GM12878 (cell line): ENCODE measurements around the gene CDKN2A. TPM values are rescaled to one million over a fixed set of nuclear protein-coding genes. Genes with fewer than 3 reads are reported as not detected.

ENCODE experiments used
- ATAC-seq: fragments of 200-7000 bp; cut with Tn5 transposase; 3 replicates; pipeline ENCODE4 v1.9.1; 2020; ENCODE audit warnings: mild to moderate bottlenecking, moderate library complexity
- BruUV-seq: library from RNA; stranded (reverse); fragments of 400-500 nt; replicated peaks from 2 replicates; lab custom pipeline; 2021; lab: Mats Ljungman, UMichigan
- CTCF ChIA-PET: fragments of 300-600 bp; sonication (Branson Sonifier 250); formaldehyde crosslinking; extraction: SDS; loops from one replicate; lab custom pipeline; 2021; ENCODE audit warnings: inconsistent platforms; lab: Yijun Ruan, JAX
- POLR2A ChIA-PET: fragments of 350-600 bp; formaldehyde crosslinking; extraction: SDS; loops from one replicate; lab custom pipeline; 2021; ENCODE audit warnings: inconsistent platforms; lab: Charles Lee
- RAD21 ChIA-PET: fragments of 300-600 bp; sonication (Branson Sonifier 250); formaldehyde crosslinking; loops from one replicate; lab custom pipeline; 2023; ENCODE audit warnings: antibody characterized with exemption; ENCODE audit not compliant: unreplicated experiment; lab: Charles Lee
- SMC1A ChIA-PET: fragments of 300-600 bp; sonication (Branson Sonifier 250); formaldehyde crosslinking; loops from one replicate; lab custom pipeline; 2023; ENCODE audit not compliant: unreplicated experiment, uncharacterized antibody; lab: Charles Lee
- DNase-seq: peaks from one replicate; pipeline ENCODE4 v3.0.0-alpha.2; 2011; ENCODE audit warnings: low read depth, low spot score
- FAIRE-seq: peaks from 3 replicates; lab custom pipeline; 2011; peaks lifted over from hg19 to GRCh38; lab: Jason Lieb, UNC
- H2AFZ ChIP-seq: 2 replicates; pipeline ENCODE4 v1.6.0; 2011; ENCODE audit warnings: low read depth, low read length, control low read depth; ENCODE audit not compliant: control insufficient read depth
- H3K27ac ChIP-seq: 2 replicates; pipeline ENCODE4 v1.5.1; 2011; ENCODE audit warnings: control low read depth; ENCODE audit not compliant: control insufficient read depth, insufficient read depth
- H3K27me3 ChIP-seq, 2 experiments: replicated peaks in 1 of 2; 2 replicates each; pipeline versions ENCODE4 v1.6.0 to v1.6.1; 2011; ENCODE audit warnings: low read length in 1 of 2; ENCODE audit not compliant: control insufficient read depth in 2 of 2, insufficient read depth in 2 of 2
- H3K36me3 ChIP-seq, 2 experiments: 2 replicates each; pipeline ENCODE4 v1.5.1; 2011; ENCODE audit warnings: low read length in 1 of 2; ENCODE audit not compliant: control insufficient read depth in 2 of 2, insufficient read depth in 2 of 2
- H3K4me1 ChIP-seq: 2 replicates; pipeline ENCODE4 v1.6.1; 2011; ENCODE audit warnings: mild to moderate bottlenecking, low read length, moderate library complexity, mixed read lengths; ENCODE audit not compliant: control insufficient read depth, insufficient read depth
- H3K4me2 ChIP-seq: 2 replicates; pipeline ENCODE4 v1.6.0; 2011; ENCODE audit warnings: control low read depth; ENCODE audit not compliant: control insufficient read depth, insufficient read depth
- H3K4me3 ChIP-seq: fragments of 200-600 bp; sonication (generic); 2 replicates; pipeline ENCODE4 v1.5.1; 2016
- H3K79me2 ChIP-seq: 2 replicates; pipeline ENCODE4 v1.6.0; 2011; ENCODE audit warnings: low read length; ENCODE audit not compliant: control insufficient read depth, insufficient read depth
- H3K9ac ChIP-seq: 2 replicates; pipeline ENCODE4 v1.8.0; 2011; ENCODE audit warnings: low read length, control low read depth, mixed read lengths; ENCODE audit not compliant: control insufficient read depth, insufficient read depth
- H3K9me3 ChIP-seq: replicated peaks from 3 replicates; pipeline ENCODE4 v1.5.1; 2011; ENCODE audit warnings: mild to moderate bottlenecking, low read length; ENCODE audit not compliant: control insufficient read depth, insufficient read depth
- H4K20me1 ChIP-seq: 2 replicates; pipeline ENCODE4 v1.6.0; 2011; ENCODE audit not compliant: control insufficient read depth, insufficient read depth
- CEBPB ChIP-seq, 2 experiments: fragments of 150-350 bp in 1 of 2; IDR thresholded peaks; 2 replicates each; pipeline ENCODE4 v1.6.1; 2012 to 2014; ENCODE audit warnings: low read depth in 2 of 2, low read length in 2 of 2, borderline replicate concordance in 1 of 2, inconsistent platforms in 1 of 2
- CREB1 ChIP-seq: IDR thresholded peaks from 2 replicates; pipeline ENCODE4 v1.6.1; 2012; ENCODE audit warnings: low read depth, mild to moderate bottlenecking, inconsistent platforms
- CUX1 ChIP-seq: IDR thresholded peaks from 2 replicates; pipeline ENCODE4 v1.6.1; 2012; ENCODE audit warnings: improper control_type of control experiment, low read depth, low read length; ENCODE audit not compliant: insufficient replicate concordance
- DPF2 ChIP-seq: fragments of 450-650 bp; IDR thresholded peaks from 2 replicates; pipeline ENCODE4 v1.6.1; 2017; ENCODE audit warnings: mild to moderate bottlenecking
- EED ChIP-seq: sonication (generic); IDR thresholded peaks from 2 replicates; pipeline ENCODE4 v1.6.1; 2016; ENCODE audit warnings: antibody characterized with exemption, low read depth
- ESRRA ChIP-seq: IDR thresholded peaks from 2 replicates; pipeline ENCODE4 v1.6.1; 2012; ENCODE audit warnings: mild to moderate bottlenecking, low read length, improper control_type of control experiment
- KAT2A ChIP-seq: conservative IDR thresholded peaks from 2 replicates; pipeline ENCODE4 v1.6.1; 2011; ENCODE audit warnings: low read depth, low read length; ENCODE audit not compliant: control insufficient read depth
- PBX3 ChIP-seq: IDR thresholded peaks from 2 replicates; pipeline ENCODE4 v1.6.1; 2011; ENCODE audit warnings: mild to moderate bottlenecking, low read depth, low read length, moderate library complexity; ENCODE audit not compliant: insufficient replicate concordance
- SMARCA5 ChIP-seq: fragments of 450-650 bp; IDR thresholded peaks from 2 replicates; pipeline ENCODE4 v1.6.1; 2017; ENCODE audit warnings: mild to moderate bottlenecking
- STAT1 ChIP-seq: fragments of 450-650 bp; conservative IDR thresholded peaks from 2 replicates; pipeline ENCODE4 v1.6.1; 2014; ENCODE audit warnings: antibody characterized with exemption, mild to moderate bottlenecking
- ZNF217 ChIP-seq: fragments of 450-650 bp; IDR thresholded peaks from 2 replicates; pipeline ENCODE4 v1.6.1; 2017; ENCODE audit warnings: antibody characterized with exemption, mild to moderate bottlenecking
- WGBS: methylation state at CpG from one replicate; pipeline ENCODE4 v1.1.6; 2016; ENCODE audit warnings: low lambda C conversion rate; ENCODE audit not compliant: insufficient replicate concordance, insufficient coverage; ENCODE audit errors: missing lambda C conversion rate; 5-methylcytosine and 5-hydroxymethylcytosine counted together
- in situ Hi-C: fragments of 300-500 bp; cut with MboI; formaldehyde crosslinking; loops from 9 replicates; pipeline ENCODE4 v1.14.3; 2018; ENCODE audit warnings: mixed read lengths
- intact Hi-C: fragments of 100-400 bp; cut with micrococcal nuclease; formaldehyde crosslinking; loops from one replicate; pipeline ENCODE4 v1.14.2; 2022; ENCODE audit not compliant: unreplicated experiment
- polyA plus RNA-seq, 11 experiments: library from polyadenylated mRNA; depleted of rRNA in 4 of 11; unstranded in 6 of 11; stranded (reverse) in 5 of 11; fragments of >200 nt; fragmentation: Nextera tagmentation in 4 of 11; fragmentation: Illumina TruSeq in 1 of 11; extraction: Ambion mirVana in 4 of 11; extraction: Trizol in 1 of 11; gene quantifications; 1 replicate in 1 of 11; 2 replicates in 10 of 11; pipeline versions ENCODE4 v1.2.1 to v1.2.3, GENCODE V29; 2011 to 2016; ENCODE audit warnings: inconsistent platforms in 2 of 11, missing spikeins in 2 of 11, low read depth in 1 of 11
- total RNA-seq, 4 experiments: library from RNA; depleted of rRNA in 3 of 4; stranded (reverse); fragments of >200 nt in 3 of 4; fragmentation: Illumina TruSeq in 1 of 4; extraction: Trizol in 1 of 4; gene quantifications; 2 replicates each; pipeline versions ENCODE4 v1.2.1 to v1.2.3, GENCODE V29; 2013 to 2021

CDKN2A gene
- total and polyA plus RNA-seq, 10 of the 15 experiments (the other 5 are each of a cell fraction or from before 2014, with no cell fraction given), result 0.84 to 41.2 (median 18.4) TPM

DNA sequence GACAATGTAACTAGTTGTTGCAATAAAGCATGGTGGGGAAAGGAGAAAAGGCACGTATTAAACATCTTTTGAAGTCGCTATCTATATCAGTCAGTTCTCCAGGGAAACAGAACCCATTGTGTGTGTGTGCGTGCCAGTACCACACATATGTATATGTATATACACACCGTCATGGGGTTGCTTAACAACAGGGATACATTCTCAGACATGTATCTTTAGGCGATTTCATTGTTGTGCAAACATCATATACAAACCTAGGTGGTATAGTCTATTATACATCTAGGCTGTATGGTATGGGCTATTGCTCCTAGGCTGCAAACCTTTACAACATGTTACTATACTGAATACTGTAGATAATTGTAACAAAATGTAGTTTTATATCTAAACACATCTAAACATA is 2.7 kb upstream of the CDKN2A start:
- FAIRE-seq, result no peak
- Histone ChIP-seq H3K4me2 (no peak overlapping the region), H4K20me1 (no peaks in the 10 kb centered on the region), H3K9me3 (no peaks in the 10 kb centered on the region), H3K4me1 (peaks cover 4% of the 10 kb centered on the region; the same call in 1 of the 2 replicates), H3K4me3 (no peak overlapping the region), H3K27me3 (no peaks in the 10 kb centered on the region), H2AFZ (no peak overlapping the region), H3K9ac (no peak overlapping the region), H3K79me2 (peaks cover 22% of the 10 kb centered on the region), H3K27ac (no peak overlapping the region), H3K36me3 (no peaks in the 10 kb centered on the region)
- no peak for ATAC-seq
- intact Hi-C loops, result no loop called here
- SMC1A ChIA-PET, result interaction anchor here (3.8 kb wide), 1 partner anchor 12 kb away, joined by 16 read pairs; the partner anchor contains the start of gene CDKN2B
- BruUV-seq, result no TSS peak
- 94% methylated on average over 5 of the region's 5 CpGs for WGBS
- POLR2A ChIA-PET, result no interaction called here
- CTCF ChIA-PET, result interaction anchor here (0.8 to 7.9 kb wide), 4 partner anchors 11 to 184 kb away, joined by 3 to 54 read pairs (median 10); partner anchors contain the start of gene CDKN2B
- in situ Hi-C loops, result no loop called here
- no peak for DNase-seq
- TF ChIP-seq SMARCA5, result no peak
- RAD21 ChIA-PET, result no interaction called here

DNA sequence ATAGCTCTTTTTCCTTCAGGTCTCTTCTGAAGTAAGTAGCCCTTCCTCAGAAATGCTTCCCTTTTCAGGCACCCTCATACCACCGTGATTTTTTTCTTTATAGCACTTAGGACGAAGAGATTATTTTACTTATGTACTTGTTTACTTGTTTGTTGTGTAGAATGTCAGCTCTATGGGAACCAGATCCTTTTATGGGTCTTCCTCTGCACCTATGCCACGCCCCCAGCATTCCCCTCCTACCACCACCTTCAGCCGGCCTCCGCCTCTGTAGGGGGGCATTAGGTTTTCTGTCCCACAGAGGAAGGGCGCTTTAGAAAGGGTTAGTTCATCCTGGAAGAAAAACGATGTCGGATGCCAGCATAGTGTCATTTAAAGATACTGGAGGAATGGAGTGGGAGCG is 2.2 kb upstream of the CDKN2A start:
- intact Hi-C loops, result no loop called here
- no peak for FAIRE-seq
- H3K27ac ChIP-seq, result no peak overlapping the region

More for the DNA sequence above, 2.2 kb upstream of the CDKN2A start:
- no peaks in the 10 kb centered on the region for H3K36me3 ChIP-seq
- RAD21 ChIA-PET, result no interaction called here
- no TSS peak for BruUV-seq
- no peak for DNase-seq
- 0 out of 2 replicates have a peak overlapping the region, but pooled peaks have one; percentile 89 for H3K4me3 ChIP-seq
- no peaks in the 10 kb centered on the region for H3K27me3 ChIP-seq
- H3K4me1 ChIP-seq, result peaks cover 4% of the 10 kb centered on the region; the same call in 1 of the 2 replicates
- peak overlapping the region; percentile 69 for H3K9ac ChIP-seq
- SMC1A ChIA-PET, result interaction anchor here (3.8 kb wide), 1 partner anchor 13 kb away, joined by 16 read pairs; the partner anchor contains the start of gene CDKN2B
- POLR2A ChIA-PET, result no interaction called here
- CTCF ChIA-PET, result interaction anchor here (0.8 to 7.9 kb wide), 2 partner anchors 11 to 15 kb away, joined by 3 to 54 read pairs; partner anchors contain the start of gene CDKN2B
- no peaks in the 10 kb centered on the region for H4K20me1 ChIP-seq
- no peak for ATAC-seq
- peak overlapping the region; percentile 96; the same call in 1 of the 2 replicates for H3K4me2 ChIP-seq
- TF ChIP-seq PBX3 (no peak), ZNF217 (no peak), STAT1 (no peak), DPF2 (no peak), EED (no peak), ESRRA (no peak), CUX1 (no peak), KAT2A (no peak), CEBPB (IDR thresholded peaks at IDR 0.05; ENCODE audit: borderline replicate concordance in 1 of 2, low read depth in 2 of 2, low read length in 2 of 2) (no peak), CREB1 (no peak)
- WGBS, result 97% methylated on average over 9 of the region's 9 CpGs
- peaks cover 24% of the 10 kb centered on the region for H3K79me2 ChIP-seq
- no peaks in the 10 kb centered on the region for H3K9me3 ChIP-seq
- in situ Hi-C loops, result no loop called here
- peak overlapping the region; percentile 93; the same call in 1 of the 2 replicates for H2AFZ ChIP-seq
